Measurements from ENCODE around the gene ATP8A2. TPM values are rescaled to one million over a fixed set of nuclear protein-coding genes. Genes with fewer than 3 reads are reported as not detected.
A peak's percentile ranks its signal among the peaks of the same experiment; 100 is the strongest.

The ATP8A2 gene
- total and polyA plus RNA-seq, 9 of the 15 experiments (the other 6 are each of a cell fraction or from before 2014, with no cell fraction given): under 0.01 to 0.33 (median 0.06) TPM; not detected in 4

- no peak for TF ChIP-seq CTCF (IDR thresholded peaks at IDR 0.05 in 2 of 3, conservative IDR thresholded peaks at IDR 0.05 in 1 of 3; ENCODE audit: insufficient read depth in 2 of 3, low read depth in 1 of 3, low read length in 3 of 3)
- no peak for TF ChIP-seq TSC22D4 (tag; IDR thresholded peaks at IDR 0.05)
- TF ChIP-seq CREBBP (IDR thresholded peaks at IDR 0.05; ENCODE audit: low read depth, low read length): no peak
- TF ChIP-seq NEUROD1 (IDR thresholded peaks at IDR 0.05; ENCODE audit: borderline replicate concordance, low read depth, low read length, partially characterized antibody): no peak
- TF ChIP-seq GABPA (tag; conservative IDR thresholded peaks at IDR 0.05; ENCODE audit: low read depth): no peak
Measured at GRCh38 chr13:25377244-25377962, 5.6 kb downstream of the ATP8A2 start (continued).

- no peaks in the 10 kb centered on the region for H3K79me2 ChIP-seq (ENCODE audit: control insufficient read depth, insufficient read depth, low read length)
- peak overlapping the region; percentile 7; the same call in 1 of the 3 replicates for H3K27ac ChIP-seq (ENCODE audit: extremely low read depth, low read depth, low read length)
- H3K27me3 ChIP-seq (ENCODE audit: control insufficient read depth in 2 of 2, insufficient read depth in 2 of 2, low read length in 2 of 2): no peaks in the 10 kb centered on the region
- H3K9me3 ChIP-seq (replicated peaks; ENCODE audit: control insufficient read depth, insufficient read depth, low read depth, low read length): no peaks in the 10 kb centered on the region; the same call in 1 of the 2 replicates
- peak overlapping the region in 1 of 2 experiments; percentile 61; a peak in 1 of 4 replicates for H3K9ac ChIP-seq (ENCODE audit: insufficient read depth in 1 of 2, low read depth in 2 of 2, low read length in 2 of 2)
- intact Hi-C loops (cut with micrococcal nuclease) (loop anchor here (10.0 kb wide), 2 partner anchors 74 to 144 kb away; partner anchors contain the start of gene NUP58), in situ Hi-C loops (cut with MboI) (no loop called here)
- no peak overlapping the region for H3K4me3 ChIP-seq
- no peak for FAIRE-seq
- CTCF ChIA-PET (ENCODE audit: low intra/inter-chr PET ratio): no interaction called here
- H3K4me1 ChIP-seq (replicated peaks in 1 of 2; ENCODE audit: control insufficient read depth in 2 of 2, insufficient read depth in 2 of 2, low read length in 2 of 2): peaks cover 12 to 39% of the 10 kb centered on the region in 2 experiments; a peak in 4 of 5 replicates
- H3K36me3 ChIP-seq (ENCODE audit: control insufficient read depth, insufficient read depth, low read length): no peaks in the 10 kb centered on the region
- POLR2A ChIA-PET: no interaction called here
- ATAC-seq: peak; percentile 23; the same call in 2 of the 3 replicates
- DNase-seq (ENCODE audit: extremely low read depth in 1 of 4, low spot score in 3 of 4): peak in 1 of 4 experiments; percentile 36
- H3K4me2 ChIP-seq (ENCODE audit: insufficient read depth, low read length): no peak overlapping the region
- no peaks in the 10 kb centered on the region for H4K20me1 ChIP-seq (replicated peaks; ENCODE audit: control insufficient read depth, insufficient read depth, low read length)
- BruUV-seq (replicated peaks): no TSS peak
- peak overlapping the region; percentile 67 for H2AFZ ChIP-seq (ENCODE audit: low read depth, low read length)
- H3K9me1 ChIP-seq (ENCODE audit: control insufficient read depth, insufficient read depth, low read length): no peaks in the 10 kb centered on the region
- WGBS (ENCODE audit: insufficient coverage, low coverage, missing lambda C conversion rate): 45% methylated on average over 5 of the region's 5 CpGs
- no peak for TF ChIP-seq TAF1 (IDR thresholded peaks at IDR 0.05; ENCODE audit: control insufficient read depth, extremely low read depth, insufficient read depth, low read length, severe bottlenecking)
- TF ChIP-seq TBP (optimal IDR thresholded peaks at IDR 0.05; ENCODE audit: low read depth, low read length): no peak
- TF ChIP-seq E2F4 (CRISPR knock-in tag; IDR thresholded peaks at IDR 0.05; ENCODE audit: low read depth): no peak
- TF ChIP-seq ZNF239 (CRISPR knock-in tag; IDR thresholded peaks at IDR 0.05): no peak
- TF ChIP-seq HSF4 (CRISPR knock-in tag; IDR thresholded peaks at IDR 0.05; ENCODE audit: borderline replicate concordance): no peak
- TF ChIP-seq ZNF324 (CRISPR knock-in tag; IDR thresholded peaks at IDR 0.05): no peak
- TF ChIP-seq ZNF280A (IDR thresholded peaks at IDR 0.05; ENCODE audit: low read depth, partially characterized antibody): no peak
- no peak for TF ChIP-seq ETV6 (IDR thresholded peaks at IDR 0.05; ENCODE audit: borderline replicate concordance in 1 of 2, low read depth in 2 of 2, low read length in 1 of 2)
- no peak for TF ChIP-seq ETV6 (CRISPR knock-in tag; IDR thresholded peaks at IDR 0.05; ENCODE audit: borderline replicate concordance)
- no peak for TF ChIP-seq ZNF551 (CRISPR knock-in tag; IDR thresholded peaks at IDR 0.05)
Measured at GRCh38 chr13:25378528-25378927, 6.8 kb downstream of the ATP8A2 start.

Measured in K562 (cell line).